ENCODE measurements around the gene FLNB. TPM values are rescaled to one million over a fixed set of nuclear protein-coding genes. Genes with fewer than 3 reads are reported as not detected.

FLNB gene
- total and polyA plus RNA-seq, 9 of the 15 experiments (the other 6 are each of a cell fraction or from before 2014, with no cell fraction given) = 9.4 to 48.1 (median 25.6) TPM

GRCh38 chr3:58115175-58115574 is 107.0 kb downstream of the FLNB start:
- 66% methylated on average over 5 of the region's 6 CpGs for WGBS (ENCODE audit: insufficient coverage, low coverage, missing lambda C conversion rate)
- TF ChIP-seq ZNF57 (CRISPR knock-in tag; IDR thresholded peaks at IDR 0.05) (no peak), PTRF (tag; IDR thresholded peaks at IDR 0.05) (no peak), XRCC3 (IDR thresholded peaks at IDR 0.05) (no peak), RBFOX2 (IDR thresholded peaks at IDR 0.05; ENCODE audit: low read depth, low read length) (no peak), PURB (CRISPR knock-in tag; IDR thresholded peaks at IDR 0.05; ENCODE audit: low read depth) (no peak), CREM (IDR thresholded peaks at IDR 0.05; ENCODE audit: low read depth) (no peak), GATAD2A (IDR thresholded peaks at IDR 0.05) (no peak)
- Histone ChIP-seq H3K36me3 (ENCODE audit: control insufficient read depth, insufficient read depth, low read length) (peaks cover 51% of the 10 kb centered on the region; the same call in 2 of the 3 replicates), H3K27ac (ENCODE audit: extremely low read depth, low read depth, low read length) (no peak overlapping the region), H3K9me3 (replicated peaks; ENCODE audit: control insufficient read depth, insufficient read depth, low read depth, low read length) (no peaks in the 10 kb centered on the region), H3K9me1 (ENCODE audit: control insufficient read depth, insufficient read depth, low read length) (no peaks in the 10 kb centered on the region), H2AFZ (ENCODE audit: low read depth, low read length) (no peak overlapping the region), H3K4me1 (replicated peaks in 1 of 2; ENCODE audit: control insufficient read depth in 2 of 2, insufficient read depth in 2 of 2, low read length in 2 of 2) (no peaks in the 10 kb centered on the region), H3K79me2 (ENCODE audit: control insufficient read depth, insufficient read depth, low read length) (no peaks in the 10 kb centered on the region), H4K20me1 (replicated peaks; ENCODE audit: control insufficient read depth, insufficient read depth, low read length) (no peaks in the 10 kb centered on the region), H3K9ac (ENCODE audit: insufficient read depth in 1 of 2, low read depth in 2 of 2, low read length in 2 of 2) (no peak overlapping the region), H3K4me3 (no peak overlapping the region), H3K27me3 (ENCODE audit: control insufficient read depth in 2 of 2, insufficient read depth in 2 of 2, low read length in 2 of 2) (no peaks in the 10 kb centered on the region), H3K4me2 (ENCODE audit: insufficient read depth, low read length) (no peak overlapping the region)
- intact Hi-C loops (cut with micrococcal nuclease) = no loop called here
- no peak for ATAC-seq
- in situ Hi-C loops (cut with MboI) = no loop called here
- ChIA-PET CTCF (ENCODE audit: low intra/inter-chr PET ratio) (no interaction called here), POLR2A (no interaction called here)
- no peak for FAIRE-seq
- no peak for DNase-seq (ENCODE audit: extremely low read depth in 1 of 4, low spot score in 3 of 4)
- no TSS peak for BruUV-seq (replicated peaks)

All from K562 (cell line).